NK-92 (cell line): ENCODE measurements around the gene SPON1.
"Not testable (repeated sequence)": the region's sequence is repeated elsewhere in the genome, so short reads cannot be mapped to it uniquely, and the experiment has no call there.

ENCODE experiments used
- DNase-seq: peaks from one replicate; lab custom pipeline; 2025; ENCODE audit not compliant: unreplicated experiment; lab: John Stamatoyannopoulos, UW

SPON1 gene

GRCh38 chr11:14075118-14076078 lies 112.9 kb downstream of the SPON1 start:
- DNase-seq, result no peak

GRCh38 chr11:14079011-14079410 lies 116.5 kb downstream of the SPON1 start:
- DNase-seq, result no peak

GRCh38 chr11:14079797-14080196 lies 117.3 kb downstream of the SPON1 start:
- no peak for DNase-seq

GRCh38 chr11:14081581-14082231 lies 119.2 kb downstream of the SPON1 start:
- no peak for DNase-seq

GRCh38 chr11:14082338-14082737 lies 119.8 kb downstream of the SPON1 start:
- no peak for DNase-seq

GRCh38 chr11:14088861-14089260 lies 126.3 kb downstream of the SPON1 start:
- not testable (repeated sequence) for DNase-seq

GRCh38 chr11:14089690-14090462 lies 127.4 kb downstream of the SPON1 start:
- DNase-seq, result no peak

GRCh38 chr11:14090631-14091030 lies 128.1 kb downstream of the SPON1 start:
- not testable (repeated sequence) for DNase-seq

GRCh38 chr11:14093065-14093464 lies 130.5 kb downstream of the SPON1 start:
- DNase-seq, result no peak

GRCh38 chr11:14094481-14095037 lies 132.0 kb downstream of the SPON1 start:
- DNase-seq, result no peak

GRCh38 chr11:14095882-14096281 lies 133.4 kb downstream of the SPON1 start:
- no peak for DNase-seq

- no peak for DNase-seq
Observed at GRCh38 chr11:14096606-14097005, 134.1 kb downstream of the SPON1 start.

GRCh38 chr11:14101388-14101787 lies 138.9 kb downstream of the SPON1 start:
- no peak for DNase-seq

- DNase-seq, result no peak
Observed at GRCh38 chr11:14102766-14103165, 140.2 kb downstream of the SPON1 start.

GRCh38 chr11:14105446-14105845 lies 142.9 kb downstream of the SPON1 start:
- DNase-seq, result no peak

- DNase-seq, result no peak
Observed at GRCh38 chr11:14106303-14107049, 144.0 kb downstream of the SPON1 start.

GRCh38 chr11:14107050-14107430 lies 144.5 kb downstream of the SPON1 start:
- no peak for DNase-seq

- DNase-seq, result no peak
Observed at GRCh38 chr11:14109742-14110141, 147.2 kb downstream of the SPON1 start.

- no peak for DNase-seq
Observed at GRCh38 chr11:14110629-14111028, 148.1 kb downstream of the SPON1 start.

GRCh38 chr11:14111496-14111895 lies 149.0 kb downstream of the SPON1 start:
- DNase-seq, result no peak
